Kidney (tissue), 14 donors: ENCODE results near the gene ATP6V1G1. TPM values are rescaled to one million over a fixed set of nuclear protein-coding genes. Genes with fewer than 3 reads are reported as not detected.

Experiments used
- DNase-seq, 5 donors: peaks; one replicate each; pipeline ENCODE4 v3.0.0-alpha.2; 2013 to 2020
- FAIRE-seq: peaks from 2 replicates; lab custom pipeline; 2012; peaks lifted over from hg19 to GRCh38; lab: Jason Lieb, UNC
- H3K27ac ChIP-seq, 2 donors: one replicate each; pipeline ENCODE4 v1.7.0; 2013; ENCODE audit warnings: low read depth in 2 of 2, low read length in 2 of 2, inconsistent platforms in 1 of 2
- H3K27me3 ChIP-seq: one replicate; pipeline ENCODE4 v1.7.1; 2013; ENCODE audit warnings: low read length, inconsistent platforms; ENCODE audit not compliant: control insufficient read depth, insufficient read depth
- H3K36me3 ChIP-seq, 3 donors: one replicate each; pipeline versions ENCODE4 v1.7.0 to v1.7.1; 2013; ENCODE audit warnings: low read length in 3 of 3, control low read depth in 1 of 3, inconsistent platforms in 1 of 3; ENCODE audit not compliant: insufficient read depth in 3 of 3, control insufficient read depth in 2 of 3
- H3K4me1 ChIP-seq, 3 donors: one replicate each; pipeline versions ENCODE4 v1.7.0 to v1.7.1; 2013; ENCODE audit warnings: low read length in 3 of 3, inconsistent platforms in 1 of 3, low read depth in 1 of 3; ENCODE audit not compliant: control insufficient read depth in 2 of 3, insufficient read depth in 2 of 3
- H3K4me3 ChIP-seq, 3 donors: one replicate each; pipeline versions ENCODE4 v1.7.0 to v1.8.1; 2013; ENCODE audit warnings: low read length in 3 of 3, control low read depth in 1 of 3, inconsistent platforms in 1 of 3
- H3K9ac ChIP-seq, 3 donors: one replicate each; pipeline versions ENCODE4 v1.7.0 to v1.7.1; 2013; ENCODE audit warnings: low read length in 3 of 3, control low read depth in 1 of 3, inconsistent platforms in 1 of 3
- H3K9me3 ChIP-seq, 3 donors: one replicate each; pipeline versions ENCODE4 v1.7.0 to v1.7.1; 2013; ENCODE audit warnings: low read length in 3 of 3, control low read depth in 1 of 3, inconsistent platforms in 1 of 3; ENCODE audit not compliant: control insufficient read depth in 2 of 3, insufficient read depth in 1 of 3
- CTCF ChIP-seq: IDR thresholded peaks from 3 replicates; pipeline ENCODE4 v1.5.1; 2012; ENCODE audit warnings: mild to moderate bottlenecking, moderate library complexity, borderline replicate concordance; ENCODE audit not compliant: insufficient read depth; ENCODE audit errors: extremely low read depth
- intact Hi-C: fragments of 100-400 bp; cut with DNase I; formaldehyde crosslinking; loops from one replicate; pipeline ENCODE4 v1.11.1; 2022
- polyA plus RNA-seq: library from polyadenylated mRNA; stranded (reverse); fragments of 350-450 nt; fragmentation: Illumina TruSeq; extraction: RNeasy Lipid Tissue Mini Kit (QIAGEN cat#74804); gene quantifications from one replicate; pipeline ENCODE4 v1.2.3, GENCODE V29; 2014; ENCODE audit warnings: low read depth, low replicate concordance; ENCODE audit not compliant: insufficient read depth
- total RNA-seq: library from RNA; stranded (reverse); fragmentation: NEBNext Ultra II Directional; extraction: Animal tissue kit (Norgen Biotek cat#: 25700); gene quantifications from one replicate; pipeline ENCODE4 v1.2.1, GENCODE V29; 2021
- donor health status: control.
- donor health status: control.
- donor health status: control.
- donor health status: control.
- donor health status: control.
- donor health status: DM: yes; HTN: yes; CAD: no.
- donor health status: Normal renal cell carcinoma (clear cell type).

ATP6V1G1 gene
- total and polyA plus RNA-seq, 2 donors from 2014 or later = 103 to 215 TPM

- no peak overlapping the region for H3K4me3 ChIP-seq
- H3K9me3 ChIP-seq = no peaks in the 10 kb centered on the region
- H3K9ac ChIP-seq = no peak overlapping the region
- no peaks in the 10 kb centered on the region for H3K27me3 ChIP-seq
- FAIRE-seq (no peak), DNase-seq (no peak)
- no peaks in the 10 kb centered on the region for H3K4me1 ChIP-seq
- no peak for TF ChIP-seq CTCF
- no peaks in the 10 kb centered on the region for H3K36me3 ChIP-seq
- H3K27ac ChIP-seq = no peak overlapping the region
- intact Hi-C loops = no loop called here
These were observed 22.4 kb upstream of the ATP6V1G1 start for GRCh38 chr9:114565204-114565603.

- H3K27ac ChIP-seq = no peak overlapping the region
- H3K9ac ChIP-seq = no peak overlapping the region
- no peaks in the 10 kb centered on the region for H3K4me1 ChIP-seq
- H3K9me3 ChIP-seq = no peaks in the 10 kb centered on the region
- H3K27me3 ChIP-seq = no peaks in the 10 kb centered on the region
- intact Hi-C loops = no loop called here
- FAIRE-seq (no peak), DNase-seq (no peak)
- no peak for TF ChIP-seq CTCF
- H3K36me3 ChIP-seq = no peaks in the 10 kb centered on the region
- H3K4me3 ChIP-seq = no peak overlapping the region
These were observed 16.8 kb upstream of the ATP6V1G1 start for GRCh38 chr9:114570742-114571141.

GRCh38 chr9:114571391-114571790, 16.2 kb upstream of the ATP6V1G1 start:
- intact Hi-C loops = no loop called here
- H3K27me3 ChIP-seq = no peaks in the 10 kb centered on the region
- DNase-seq (peak in 1 of 5 donors; percentile 5), FAIRE-seq (no peak)
- TF ChIP-seq CTCF = no peak
- H3K36me3 ChIP-seq = no peaks in the 10 kb centered on the region
- H3K9me3 ChIP-seq = no peaks in the 10 kb centered on the region
- H3K4me3 ChIP-seq = no peak overlapping the region
- no peak overlapping the region for H3K9ac ChIP-seq
- no peaks in the 10 kb centered on the region for H3K4me1 ChIP-seq
- no peak overlapping the region for H3K27ac ChIP-seq

GRCh38 chr9:114572199-114572598, 15.4 kb upstream of the ATP6V1G1 start:
- Histone ChIP-seq H3K36me3 (no peaks in the 10 kb centered on the region), H3K4me1 (no peaks in the 10 kb centered on the region), H3K27me3 (no peaks in the 10 kb centered on the region), H3K9ac (no peak overlapping the region), H3K4me3 (no peak overlapping the region), H3K27ac (no peak overlapping the region), H3K9me3 (no peaks in the 10 kb centered on the region)
- DNase-seq (peak in 1 of 5 donors; percentile 12), FAIRE-seq (no peak)
- no peak for TF ChIP-seq CTCF
- intact Hi-C loops = no loop called here
